Ectodermal cell (in vitro differentiated cells): ENCODE data around the gene MAPK12.

ENCODE experiments used
- H3K27ac ChIP-seq: 2 replicates; pipeline ENCODE4 v1.7.0; 2013; ENCODE audit warnings: mild to moderate bottlenecking, low read depth, low read length; ENCODE audit not compliant: insufficient read depth, poor library complexity, severe bottlenecking
- H3K27me3 ChIP-seq: 2 replicates; pipeline ENCODE4 v1.7.0; 2013; ENCODE audit warnings: mild to moderate bottlenecking, low read length; ENCODE audit not compliant: insufficient read depth, control insufficient read depth, poor library complexity, severe bottlenecking
- H3K36me3 ChIP-seq: one replicate; pipeline ENCODE4 v1.7.0; 2013; ENCODE audit warnings: low read length; ENCODE audit not compliant: control insufficient read depth, insufficient read depth
- H3K4me1 ChIP-seq: one replicate; pipeline ENCODE4 v1.7.0; 2013; ENCODE audit warnings: low read length; ENCODE audit not compliant: control insufficient read depth, insufficient read depth
- H3K4me3 ChIP-seq: 2 replicates; pipeline ENCODE4 v1.7.0; 2013; ENCODE audit warnings: low read depth, low read length, control low read depth; ENCODE audit not compliant: insufficient read depth
- H3K9me3 ChIP-seq: 2 replicates; pipeline ENCODE4 v1.7.0; 2013; ENCODE audit warnings: mild to moderate bottlenecking, low read length, moderate library complexity; ENCODE audit not compliant: control insufficient read depth
- WGBS, 2 experiments: methylation state at CpG; one replicate each; pipeline ENCODE4 v1.1.7; 2013; ENCODE audit warnings: missing lambda C conversion rate in 2 of 2; 5-methylcytosine and 5-hydroxymethylcytosine counted together

Gene MAPK12

DNA sequence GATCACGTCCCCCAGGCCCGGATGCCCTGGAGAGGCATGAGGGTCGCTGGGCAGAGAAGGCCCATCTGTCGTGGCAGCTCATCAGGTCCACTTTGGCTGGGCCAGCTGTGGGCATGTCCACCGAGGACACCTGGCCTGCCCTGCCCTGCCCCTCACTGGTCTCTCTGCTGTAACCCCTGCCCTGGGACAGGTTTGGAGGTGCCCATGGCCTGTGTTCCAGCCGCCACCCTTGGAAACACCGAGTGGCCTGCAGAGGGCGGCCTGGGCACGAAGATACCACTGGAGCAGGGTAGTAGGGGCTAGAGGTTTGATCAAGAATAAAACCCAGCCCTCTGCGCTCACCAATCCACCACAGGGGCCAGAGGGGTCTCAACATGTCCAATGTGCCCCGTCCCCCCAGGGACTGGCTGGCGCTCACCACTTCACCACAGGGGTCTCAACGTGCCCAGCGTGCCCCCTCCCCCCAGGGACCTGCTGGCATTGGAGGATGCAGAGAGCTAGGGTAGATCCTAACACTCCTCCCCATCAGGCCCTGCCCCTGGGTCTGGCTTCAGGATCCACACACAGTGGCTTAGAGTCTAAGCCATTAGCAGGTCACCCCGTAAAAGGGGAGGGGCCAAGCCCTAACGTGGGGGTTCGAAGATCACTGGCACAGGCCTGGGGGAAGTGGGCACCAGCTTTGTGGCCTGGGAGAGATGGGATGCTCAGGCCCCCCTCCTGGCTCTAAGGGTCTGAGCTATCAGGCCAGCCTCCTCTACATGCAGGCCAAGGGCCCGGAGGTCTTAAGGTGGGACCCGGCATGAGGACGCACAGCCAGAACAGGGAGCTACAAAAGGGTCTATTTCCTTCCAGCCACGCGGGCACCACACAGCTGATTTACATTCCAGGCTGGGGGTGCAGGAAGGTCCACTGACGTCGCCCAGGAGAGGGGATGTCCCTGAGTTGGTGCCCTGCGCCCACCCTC is 9.1 kb downstream of the MAPK12 start:
- H3K27me3 ChIP-seq, result no peaks in the 10 kb centered on the region
- WGBS, 2 experiments, result 66 to 68% methylated on average over 25 of the region's 25 CpGs
- peak overlapping the region; percentile 53 for H3K4me3 ChIP-seq
- peaks cover 14% of the 10 kb centered on the region for H3K4me1 ChIP-seq
- H3K36me3 ChIP-seq, result no peaks in the 10 kb centered on the region
- H3K27ac ChIP-seq, result no peak overlapping the region
- H3K9me3 ChIP-seq, result no peaks in the 10 kb centered on the region

- Histone ChIP-seq H3K4me1 (peaks cover 14% of the 10 kb centered on the region), H3K4me3 (peak overlapping the region; percentile 53), H3K36me3 (no peaks in the 10 kb centered on the region), H3K27me3 (no peaks in the 10 kb centered on the region), H3K9me3 (no peaks in the 10 kb centered on the region), H3K27ac (no peak overlapping the region)
- WGBS, 2 experiments, result 14 to 15% methylated on average over 36 of the region's 36 CpGs
These were observed 9.9 kb downstream of the MAPK12 start for GRCh38 chr22:50251477-50252081.

GRCh38 chr22:50250555-50251476 is 10.7 kb downstream of the MAPK12 start, which contains the start of gene HDAC10:
Gene HDAC10, minus strand, starts transcription at chr22:50251265. Its CDS starts 233 bp downstream, at chr22:50251032.
- H3K4me1 ChIP-seq, result peaks cover 16% of the 10 kb centered on the region
- H3K4me3 ChIP-seq, result peak within 1 kb of the TSS; percentile 53
- H3K27ac ChIP-seq, result no peak within 1 kb of the TSS
- no peaks in the 10 kb centered on the region for H3K36me3 ChIP-seq
- no peaks in the 10 kb centered on the region for H3K9me3 ChIP-seq
- H3K27me3 ChIP-seq, result no peaks in the 10 kb centered on the region
- WGBS, 2 experiments, result 2% methylated on average over 81 of the region's 81 CpGs

GRCh38 chr22:50250249-50250554 is 11.3 kb downstream of the MAPK12 start:
- Histone ChIP-seq H3K27me3 (no peaks in the 10 kb centered on the region), H3K4me1 (peaks cover 18% of the 10 kb centered on the region), H3K27ac (no peak overlapping the region), H3K9me3 (no peaks in the 10 kb centered on the region), H3K36me3 (no peaks in the 10 kb centered on the region), H3K4me3 (peak overlapping the region; percentile 53)
- 90% methylated on average over 11 of the region's 11 CpGs for WGBS, 2 experiments

- Histone ChIP-seq H3K4me1 (peaks cover 18% of the 10 kb centered on the region), H3K27me3 (no peaks in the 10 kb centered on the region), H3K9me3 (no peaks in the 10 kb centered on the region), H3K4me3 (no peak overlapping the region), H3K36me3 (no peaks in the 10 kb centered on the region), H3K27ac (no peak overlapping the region)
- WGBS, 2 experiments, result 95% methylated on average over 32 of the region's 32 CpGs
These were observed 11.9 kb downstream of the MAPK12 start for GRCh38 chr22:50249341-50250248.

- Histone ChIP-seq H3K4me3 (no peak overlapping the region), H3K9me3 (no peaks in the 10 kb centered on the region), H3K27me3 (no peaks in the 10 kb centered on the region), H3K4me1 (peaks cover 25% of the 10 kb centered on the region), H3K27ac (peak overlapping the region; percentile 13), H3K36me3 (no peaks in the 10 kb centered on the region)
- 93 to 94% methylated on average over 29 of the region's 29 CpGs for WGBS, 2 experiments
These were observed 13.0 kb downstream of the MAPK12 start for GRCh38 chr22:50248196-50249081.

- no peaks in the 10 kb centered on the region for H3K36me3 ChIP-seq
- H3K27ac ChIP-seq, result no peak overlapping the region
- 65 to 70% methylated on average over 16 of the region's 16 CpGs for WGBS, 2 experiments
- H3K9me3 ChIP-seq, result no peaks in the 10 kb centered on the region
- peaks cover 27% of the 10 kb centered on the region for H3K4me1 ChIP-seq
- H3K4me3 ChIP-seq, result no peak overlapping the region
- no peaks in the 10 kb centered on the region for H3K27me3 ChIP-seq
These were observed 13.7 kb downstream of the MAPK12 start for GRCh38 chr22:50247748-50248147.

- Histone ChIP-seq H3K27ac (no peak overlapping the region), H3K36me3 (no peaks in the 10 kb centered on the region), H3K4me1 (peaks cover 23% of the 10 kb centered on the region), H3K9me3 (no peaks in the 10 kb centered on the region), H3K27me3 (no peaks in the 10 kb centered on the region), H3K4me3 (no peak overlapping the region)
- 91% methylated on average over 20 of the region's 20 CpGs for WGBS, 2 experiments
These were observed 15.0 kb downstream of the MAPK12 start for GRCh38 chr22:50246242-50247175.
